Measurements from ENCODE around the gene GH1.
A peak's percentile ranks its signal among the peaks of the same experiment; 100 is the strongest.

- TF ChIP-seq CTCF (IDR thresholded peaks at IDR 0.05; ENCODE audit: low read depth, low read length, missing input control) (peak; percentile 68), REST (IDR thresholded peaks at IDR 0.05) (no peak)
Observed at GRCh38 chr17:63881935-63882601, 36.6 kb downstream of the GH1 start, which contains the start of gene GH2.
